Measurements from ENCODE around the gene EDA.

The EDA gene

DNA sequence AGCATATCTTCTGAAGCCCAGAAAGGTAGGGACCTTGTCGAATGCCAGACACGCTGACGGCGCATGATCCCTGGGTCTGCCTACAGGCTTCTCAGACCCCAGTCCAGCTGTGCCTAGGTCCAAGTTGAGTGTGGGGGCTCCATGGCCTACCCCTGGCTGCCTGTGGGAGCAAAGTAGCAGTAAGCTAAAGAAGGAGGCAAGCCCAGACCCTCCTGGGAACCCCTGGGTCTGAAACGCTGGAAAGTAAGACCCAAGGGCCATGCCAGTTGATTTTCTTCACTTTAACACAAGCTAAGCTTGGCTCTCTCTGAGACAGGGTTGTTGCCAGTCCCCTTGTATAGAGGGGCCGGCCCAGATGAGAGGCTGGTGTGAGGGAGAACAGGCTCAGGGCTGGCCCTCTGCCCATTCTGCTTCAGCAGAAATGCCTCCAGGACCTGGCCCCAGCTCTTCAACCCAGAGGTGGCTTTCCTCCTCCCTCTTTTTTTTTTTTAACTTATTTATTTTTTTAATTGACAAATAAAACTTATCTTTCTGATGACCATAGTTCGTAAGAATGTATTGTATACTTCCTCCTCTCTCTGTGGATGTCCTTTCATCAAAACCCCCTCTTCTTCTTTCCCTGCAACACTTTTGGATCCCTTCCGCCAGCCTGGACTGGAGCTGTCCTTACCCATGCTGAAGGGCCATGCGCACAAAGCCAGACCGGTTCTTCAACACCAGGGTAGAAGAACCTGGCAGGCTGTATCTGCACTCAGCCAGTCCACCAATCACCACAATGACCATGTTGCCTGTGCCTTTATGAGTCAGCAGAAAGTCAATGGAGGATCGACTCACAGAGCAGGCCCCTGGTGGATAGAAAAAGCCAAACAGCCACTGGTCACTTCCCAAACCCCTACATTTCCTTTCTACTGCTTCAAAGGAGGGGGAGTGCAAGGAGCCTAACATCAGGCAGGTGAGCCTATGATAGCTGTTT lies 426.8 kb downstream of the EDA start:
- H3K4me3 ChIP-seq (ENCODE audit: low read depth in 1 of 5, low read length in 5 of 5) = no peak overlapping the region
- H3K36me3 ChIP-seq (ENCODE audit: control insufficient read depth in 5 of 5, insufficient read depth in 5 of 5, low read length in 5 of 5) = no peaks in the 10 kb centered on the region
- H3K4me1 ChIP-seq (ENCODE audit: control insufficient read depth in 5 of 5, insufficient read depth in 5 of 5, low read length in 5 of 5) = peaks cover 0 to 6% (median 0%) of the 10 kb centered on the region in 5 donors
- H3K27ac ChIP-seq (ENCODE audit: low read depth, low read length) = no peak overlapping the region
- H3K9me3 ChIP-seq (ENCODE audit: control insufficient read depth in 5 of 5, low read length in 5 of 5) = peaks cover 0 to 7% (median 4%) of the 10 kb centered on the region in 5 donors
- no peak overlapping the region for H3K9ac ChIP-seq (ENCODE audit: low read length in 5 of 5)
- peaks cover 0 to 19% (median 13%) of the 10 kb centered on the region in 5 donors for H3K27me3 ChIP-seq (ENCODE audit: control insufficient read depth in 5 of 5, insufficient read depth in 4 of 5, low read length in 5 of 5)

DNA sequence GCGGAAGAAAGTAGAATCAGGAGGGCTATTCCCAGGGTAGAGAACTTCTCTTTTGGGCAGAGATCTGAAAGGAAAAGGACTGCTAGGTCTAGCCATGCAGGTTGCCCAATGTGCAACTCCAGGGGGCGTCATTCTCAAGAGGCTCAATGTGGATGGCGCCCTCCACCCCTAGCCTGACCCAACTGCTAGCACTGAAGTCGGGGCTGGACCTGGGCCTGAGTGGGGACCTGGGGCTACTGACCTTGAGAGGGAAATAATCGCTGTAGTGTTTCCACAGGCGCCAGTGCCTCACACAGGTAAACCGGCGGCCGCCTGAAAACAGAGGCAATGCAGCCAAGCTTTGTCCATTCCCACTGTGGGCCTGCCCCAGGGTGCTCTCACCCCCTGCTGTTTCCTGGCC lies 427.8 kb downstream of the EDA start:
- peaks cover 0 to 6% (median 0%) of the 10 kb centered on the region in 5 donors for H3K4me1 ChIP-seq (ENCODE audit: control insufficient read depth in 5 of 5, insufficient read depth in 5 of 5, low read length in 5 of 5)
- peaks cover 0 to 7% (median 4%) of the 10 kb centered on the region in 5 donors for H3K9me3 ChIP-seq (ENCODE audit: control insufficient read depth in 5 of 5, low read length in 5 of 5)
- H3K4me3 ChIP-seq (ENCODE audit: low read depth in 1 of 5, low read length in 5 of 5) = no peak overlapping the region
- H3K36me3 ChIP-seq (ENCODE audit: control insufficient read depth in 5 of 5, insufficient read depth in 5 of 5, low read length in 5 of 5) = no peaks in the 10 kb centered on the region
- no peak overlapping the region for H3K9ac ChIP-seq (ENCODE audit: low read length in 5 of 5)
- H3K27ac ChIP-seq (ENCODE audit: low read depth, low read length) = no peak overlapping the region
- H3K27me3 ChIP-seq (ENCODE audit: control insufficient read depth in 5 of 5, insufficient read depth in 4 of 5, low read length in 5 of 5) = peaks cover 0 to 19% (median 13%) of the 10 kb centered on the region in 5 donors

DNA sequence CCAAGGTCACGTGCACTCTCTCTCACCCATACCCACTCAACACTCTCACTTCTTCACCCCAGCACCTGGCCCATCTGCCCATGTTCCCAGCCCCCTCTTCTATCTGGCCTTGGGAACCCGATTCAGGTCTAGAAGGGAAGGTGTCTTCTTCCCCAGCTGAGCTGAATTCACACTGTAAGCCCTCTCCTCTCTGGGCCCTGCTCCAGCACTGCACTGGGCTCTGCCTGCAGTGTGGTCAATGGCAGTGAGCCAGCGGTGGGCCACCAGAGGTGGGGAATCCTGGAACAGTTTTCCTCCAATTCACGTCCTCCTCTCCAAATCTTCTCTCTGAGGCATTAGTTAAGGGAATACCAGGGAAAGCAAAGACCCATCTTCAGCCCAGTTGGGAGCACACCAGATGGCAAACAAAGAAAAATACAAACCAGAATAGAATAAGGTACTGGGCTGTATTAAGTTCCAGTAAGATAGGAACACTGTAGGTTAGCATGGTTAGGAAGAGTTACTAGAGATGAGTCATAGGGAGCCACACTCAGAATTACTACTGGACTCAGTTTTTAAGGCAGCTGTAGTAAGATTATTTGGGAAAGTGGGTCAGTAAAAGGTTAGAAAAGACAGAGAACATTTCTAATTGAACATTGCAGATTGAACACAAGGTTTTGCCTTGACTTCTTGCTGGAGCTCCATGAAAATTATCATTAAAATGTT lies 428.8 kb downstream of the EDA start:
- no peaks in the 10 kb centered on the region for H3K36me3 ChIP-seq (ENCODE audit: control insufficient read depth in 5 of 5, insufficient read depth in 5 of 5, low read length in 5 of 5)
- H3K4me1 ChIP-seq (ENCODE audit: control insufficient read depth in 5 of 5, insufficient read depth in 5 of 5, low read length in 5 of 5) = peaks cover 0 to 6% (median 0%) of the 10 kb centered on the region in 5 donors
- no peak overlapping the region for H3K4me3 ChIP-seq (ENCODE audit: low read depth in 1 of 5, low read length in 5 of 5)
- H3K9me3 ChIP-seq (ENCODE audit: control insufficient read depth in 5 of 5, low read length in 5 of 5) = peaks cover 0 to 7% (median 4%) of the 10 kb centered on the region in 5 donors
- no peak overlapping the region for H3K27ac ChIP-seq (ENCODE audit: low read depth, low read length)
- H3K27me3 ChIP-seq (ENCODE audit: control insufficient read depth in 5 of 5, insufficient read depth in 4 of 5, low read length in 5 of 5) = peaks cover 4 to 22% (median 15%) of the 10 kb centered on the region in 5 donors
- no peak overlapping the region for H3K9ac ChIP-seq (ENCODE audit: low read length in 5 of 5)

DNA sequence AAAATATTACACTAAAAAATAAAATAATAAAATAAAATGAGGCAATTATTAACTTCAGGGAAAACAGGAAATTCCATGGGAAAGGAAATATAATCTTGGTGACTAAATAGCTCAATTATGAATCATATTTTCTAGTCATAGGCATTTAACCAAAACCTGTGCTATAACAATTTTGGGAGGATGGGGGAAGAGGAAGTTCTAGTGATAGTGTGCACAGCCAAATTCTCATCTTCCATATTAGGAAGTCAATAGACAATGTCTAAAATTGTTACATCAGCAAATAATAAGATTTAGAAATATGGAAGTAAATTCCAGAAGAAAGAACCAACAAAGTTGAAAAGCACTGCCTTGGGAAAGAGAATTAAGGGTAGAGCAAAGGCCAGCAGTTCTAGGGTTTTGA lies 431.1 kb downstream of the EDA start:
- Histone ChIP-seq H3K27ac (ENCODE audit: low read depth, low read length) (no peak overlapping the region), H3K36me3 (ENCODE audit: control insufficient read depth in 5 of 5, insufficient read depth in 5 of 5, low read length in 5 of 5) (no peaks in the 10 kb centered on the region), H3K9ac (ENCODE audit: low read length in 5 of 5) (no peak overlapping the region), H3K27me3 (ENCODE audit: control insufficient read depth in 5 of 5, insufficient read depth in 4 of 5, low read length in 5 of 5) (peaks cover 4 to 25% (median 16%) of the 10 kb centered on the region in 5 donors), H3K4me3 (ENCODE audit: low read depth in 1 of 5, low read length in 5 of 5) (no peak overlapping the region), H3K4me1 (ENCODE audit: control insufficient read depth in 5 of 5, insufficient read depth in 5 of 5, low read length in 5 of 5) (peaks cover 0 to 6% (median 0%) of the 10 kb centered on the region in 5 donors), H3K9me3 (ENCODE audit: control insufficient read depth in 5 of 5, low read length in 5 of 5) (peaks cover 0 to 7% (median 4%) of the 10 kb centered on the region in 5 donors)

DNA sequence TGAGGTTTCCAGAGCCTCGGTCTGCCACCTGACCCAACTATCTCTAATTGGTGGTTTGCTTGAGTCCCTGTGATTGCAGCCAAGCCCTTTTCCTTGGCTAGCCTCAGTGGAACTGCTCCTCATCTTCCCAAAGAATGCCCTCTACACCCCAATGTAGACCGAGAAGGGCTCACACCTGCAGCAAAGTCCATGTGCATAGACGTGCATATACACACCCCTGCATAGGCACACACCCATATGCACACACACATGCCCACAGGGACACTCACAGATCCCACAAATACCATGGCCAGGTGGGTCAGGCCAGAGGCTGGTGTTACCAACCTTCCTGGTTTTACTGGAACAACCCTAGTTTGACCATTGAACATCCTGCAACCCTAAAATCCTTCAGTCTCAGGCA lies 433.5 kb downstream of the EDA start:
- peaks cover 4 to 26% (median 8%) of the 10 kb centered on the region in 5 donors for H3K27me3 ChIP-seq (ENCODE audit: control insufficient read depth in 5 of 5, insufficient read depth in 4 of 5, low read length in 5 of 5)
- no peaks in the 10 kb centered on the region for H3K36me3 ChIP-seq (ENCODE audit: control insufficient read depth in 5 of 5, insufficient read depth in 5 of 5, low read length in 5 of 5)
- H3K4me1 ChIP-seq (ENCODE audit: control insufficient read depth in 5 of 5, insufficient read depth in 5 of 5, low read length in 5 of 5) = peaks cover 0 to 6% (median 0%) of the 10 kb centered on the region in 5 donors
- no peak overlapping the region for H3K27ac ChIP-seq (ENCODE audit: low read depth, low read length)
- H3K9ac ChIP-seq (ENCODE audit: low read length in 5 of 5) = no peak overlapping the region
- H3K9me3 ChIP-seq (ENCODE audit: control insufficient read depth in 5 of 5, low read length in 5 of 5) = peaks cover 0 to 7% (median 4%) of the 10 kb centered on the region in 5 donors
- no peak overlapping the region for H3K4me3 ChIP-seq (ENCODE audit: low read depth in 1 of 5, low read length in 5 of 5)

DNA sequence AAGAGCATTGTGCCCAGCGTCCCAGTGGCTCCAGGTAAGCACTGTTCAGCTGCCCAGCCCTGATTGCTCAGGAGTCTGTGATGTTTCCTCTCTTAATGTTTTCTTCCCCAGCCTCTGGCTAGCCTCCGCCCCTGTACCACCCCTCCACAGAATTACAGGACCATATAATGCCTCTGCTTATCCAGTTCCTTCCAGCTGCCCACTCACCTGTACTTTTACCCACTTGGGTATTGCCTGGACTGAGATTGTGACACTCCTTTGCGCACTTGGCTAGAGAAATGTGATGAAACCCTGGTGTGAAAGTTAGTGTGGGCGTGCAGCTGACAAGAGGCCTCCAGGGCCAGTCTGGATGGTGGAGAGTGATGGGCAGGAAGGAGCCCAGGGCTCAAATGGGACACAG lies 434.0 kb downstream of the EDA start, which contains the start of gene AWAT2:
Gene AWAT2 (minus strand): TSS at position 14 of the 400 bp plus-strand sequence. CDS start 6 bp downstream, at position 8.
- no peaks in the 10 kb centered on the region for H3K36me3 ChIP-seq (ENCODE audit: control insufficient read depth in 5 of 5, insufficient read depth in 5 of 5, low read length in 5 of 5)
- peaks cover 0 to 7% (median 4%) of the 10 kb centered on the region in 5 donors for H3K9me3 ChIP-seq (ENCODE audit: control insufficient read depth in 5 of 5, low read length in 5 of 5)
- no peak within 1 kb of the TSS for H3K4me3 ChIP-seq (ENCODE audit: low read depth in 1 of 5, low read length in 5 of 5)
- H3K27ac ChIP-seq (ENCODE audit: low read depth, low read length) = no peak within 1 kb of the TSS
- no peak within 1 kb of the TSS for H3K9ac ChIP-seq (ENCODE audit: low read length in 5 of 5)
- peaks cover 0 to 6% (median 0%) of the 10 kb centered on the region in 5 donors for H3K4me1 ChIP-seq (ENCODE audit: control insufficient read depth in 5 of 5, insufficient read depth in 5 of 5, low read length in 5 of 5)
- peaks cover 4 to 31% (median 10%) of the 10 kb centered on the region in 5 donors for H3K27me3 ChIP-seq (ENCODE audit: control insufficient read depth in 5 of 5, insufficient read depth in 4 of 5, low read length in 5 of 5)

DNA sequence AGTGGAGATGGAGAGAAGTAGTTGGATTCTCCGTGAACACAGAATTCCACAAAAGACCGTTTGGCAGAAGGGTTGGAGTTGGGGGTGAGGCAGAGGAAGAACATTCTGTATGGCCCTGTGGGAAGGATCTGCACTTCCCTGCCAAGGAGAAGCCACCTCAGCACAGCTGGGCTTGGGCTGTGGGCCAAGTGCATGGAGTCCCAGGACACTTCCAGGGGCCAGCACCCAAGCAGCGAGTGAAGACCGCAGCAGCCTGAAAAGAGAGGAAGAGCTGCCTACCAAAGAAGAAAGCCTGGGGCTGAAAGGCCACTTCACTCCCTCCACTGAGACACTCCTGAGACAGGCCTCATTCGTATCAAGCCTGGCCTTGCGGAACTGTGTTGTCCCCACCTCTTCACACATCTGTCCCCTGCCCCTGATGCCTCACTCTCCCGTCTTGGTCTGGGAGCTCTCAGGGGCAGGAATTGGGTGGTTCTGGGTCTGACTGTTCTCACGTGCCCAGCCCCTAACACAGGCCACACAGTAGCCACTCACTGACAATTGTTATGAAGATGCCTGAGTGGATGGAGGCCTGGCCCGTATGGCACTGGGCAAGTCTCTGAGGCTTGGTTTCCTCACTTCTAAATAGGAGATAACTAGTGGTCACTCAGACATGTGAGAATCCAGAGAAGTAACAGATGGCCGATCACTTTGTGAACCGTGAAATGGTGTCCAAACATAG lies 437.1 kb downstream of the EDA start:
- no peaks in the 10 kb centered on the region for H3K9me3 ChIP-seq (ENCODE audit: control insufficient read depth in 5 of 5, low read length in 5 of 5)

DNA sequence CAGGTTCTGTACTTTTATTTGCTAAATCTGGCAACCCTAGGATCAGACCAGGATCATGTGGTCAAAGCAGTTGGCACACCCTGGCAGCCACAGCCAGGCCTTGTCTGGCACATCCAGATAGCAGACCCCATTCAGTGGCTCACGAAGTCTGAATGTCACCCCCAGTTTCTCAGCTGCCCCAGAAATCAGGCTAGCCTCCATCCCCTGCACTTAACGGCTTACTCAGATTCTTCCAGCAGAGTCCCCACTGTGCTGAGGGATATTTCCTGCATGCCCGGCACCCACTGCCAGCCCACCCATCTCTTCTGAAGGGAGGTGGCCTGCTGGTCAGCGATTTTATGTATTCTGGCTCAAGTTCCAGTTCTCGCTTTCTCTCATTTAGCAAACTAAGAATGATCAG lies 438.5 kb downstream of the EDA start:
- Histone ChIP-seq H3K27me3 (ENCODE audit: control insufficient read depth in 5 of 5, insufficient read depth in 4 of 5, low read length in 5 of 5) (peaks cover 3 to 30% (median 10%) of the 10 kb centered on the region in 5 donors), H3K27ac (ENCODE audit: low read depth, low read length) (no peak overlapping the region), H3K36me3 (ENCODE audit: control insufficient read depth in 5 of 5, insufficient read depth in 5 of 5, low read length in 5 of 5) (no peaks in the 10 kb centered on the region), H3K4me3 (ENCODE audit: low read depth in 1 of 5, low read length in 5 of 5) (no peak overlapping the region), H3K4me1 (ENCODE audit: control insufficient read depth in 5 of 5, insufficient read depth in 5 of 5, low read length in 5 of 5) (no peaks in the 10 kb centered on the region), H3K9ac (ENCODE audit: low read length in 5 of 5) (no peak overlapping the region), H3K9me3 (ENCODE audit: control insufficient read depth in 5 of 5, low read length in 5 of 5) (no peaks in the 10 kb centered on the region)

More for the DNA sequence above, 437.1 kb downstream of the EDA start:
- H3K9ac ChIP-seq (ENCODE audit: low read length in 5 of 5) = no peak overlapping the region
- no peak overlapping the region for H3K27ac ChIP-seq (ENCODE audit: low read depth, low read length)
- H3K36me3 ChIP-seq (ENCODE audit: control insufficient read depth in 5 of 5, insufficient read depth in 5 of 5, low read length in 5 of 5) = no peaks in the 10 kb centered on the region
- H3K4me1 ChIP-seq (ENCODE audit: control insufficient read depth in 5 of 5, insufficient read depth in 5 of 5, low read length in 5 of 5) = no peaks in the 10 kb centered on the region
- peaks cover 5 to 32% (median 10%) of the 10 kb centered on the region in 5 donors for H3K27me3 ChIP-seq (ENCODE audit: control insufficient read depth in 5 of 5, insufficient read depth in 4 of 5, low read length in 5 of 5)
- no peak overlapping the region for H3K4me3 ChIP-seq (ENCODE audit: low read depth in 1 of 5, low read length in 5 of 5)

DNA sequence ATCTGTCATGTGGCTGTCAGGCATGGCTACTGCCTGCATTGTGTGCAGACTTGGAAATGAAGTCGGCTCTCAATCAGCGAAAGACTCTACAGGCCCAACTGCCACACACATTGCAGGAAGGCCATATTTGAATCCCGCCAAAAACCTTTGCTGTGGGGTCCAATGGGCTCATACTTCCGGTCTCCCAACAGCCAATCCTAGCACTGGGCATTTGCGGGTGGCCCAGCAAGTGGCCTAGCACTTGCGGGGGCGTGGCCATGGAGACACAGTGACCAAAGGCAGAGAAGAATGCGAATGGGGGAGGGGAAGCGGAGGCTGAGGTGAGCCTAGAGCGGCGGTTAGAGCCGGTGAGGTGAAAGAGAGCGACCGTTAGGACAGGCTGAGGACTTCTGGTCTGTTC lies 446.2 kb downstream of the EDA start, which contains the start of gene OTUD6A:
Gene OTUD6A (plus strand): TSS at position 382 of the 400 bp plus-strand sequence. CDS start 68 bp downstream, outside the sequence.
- Histone ChIP-seq H3K27ac (ENCODE audit: low read depth, low read length) (no peak within 1 kb of the TSS), H3K9me3 (ENCODE audit: control insufficient read depth in 5 of 5, low read length in 5 of 5) (peaks cover 0 to 13% (median 5%) of the 10 kb centered on the region in 5 donors), H3K27me3 (ENCODE audit: control insufficient read depth in 5 of 5, insufficient read depth in 4 of 5, low read length in 5 of 5) (peaks cover 7 to 17% (median 13%) of the 10 kb centered on the region in 5 donors), H3K4me1 (ENCODE audit: control insufficient read depth in 5 of 5, insufficient read depth in 5 of 5, low read length in 5 of 5) (no peaks in the 10 kb centered on the region), H3K9ac (ENCODE audit: low read length in 5 of 5) (no peak within 1 kb of the TSS), H3K4me3 (ENCODE audit: low read depth in 1 of 5, low read length in 5 of 5) (no peak within 1 kb of the TSS), H3K36me3 (ENCODE audit: control insufficient read depth in 5 of 5, insufficient read depth in 5 of 5, low read length in 5 of 5) (no peaks in the 10 kb centered on the region)
